GM18951 (cell line): ENCODE measurements around the gene CCER1.

Experiments used
- POLR2A ChIP-seq: IDR thresholded peaks from 4 replicates; pipeline ENCODE4 v1.6.1; 2011; ENCODE audit warnings: mild to moderate bottlenecking; ENCODE audit not compliant: insufficient read length, insufficient read depth; ENCODE audit errors: extremely low read depth
- in situ Hi-C: fragments of 300-500 bp; cut with MboI; formaldehyde crosslinking; loops from one replicate; pipeline ENCODE4 v1.12.0; 2022; ENCODE audit warnings: low sequenced_read_pairs, mixed read lengths, inconsistent platforms; ENCODE audit not compliant: unreplicated experiment

Gene CCER1

DNA sequence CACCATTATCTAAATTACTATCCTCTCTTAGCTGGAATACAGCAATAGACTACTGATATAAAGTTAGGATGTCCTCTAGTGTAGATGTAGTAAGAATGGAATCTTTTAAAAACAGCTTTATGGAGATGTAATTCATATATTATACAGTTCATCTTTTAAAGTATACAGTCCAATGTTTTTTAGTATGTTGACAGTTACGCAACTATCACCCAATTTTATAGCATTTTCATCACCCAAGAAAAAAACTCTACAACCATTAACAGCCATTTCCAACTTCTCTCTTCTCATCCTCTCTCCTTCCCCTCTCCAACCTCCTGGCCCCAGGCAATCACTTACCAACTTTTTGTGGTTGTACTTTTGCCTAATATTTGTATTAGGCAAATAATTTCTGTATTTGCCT lies 27.2 kb upstream of the CCER1 start:
- no peak for TF ChIP-seq POLR2A
- in situ Hi-C loops = loop anchor here (25.0 kb wide), 1 partner anchor 330 kb away; no protein-coding TSS in a partner anchor

- in situ Hi-C loops = loop anchor here (10.0 to 25.0 kb wide), 2 partner anchors 125 to 332 kb away; no protein-coding TSS in a partner anchor
Measured at GRCh38 chr12:90979951-90980350, 25.0 kb upstream of the CCER1 start.

GRCh38 chr12:90979019-90979418 lies 24.0 kb upstream of the CCER1 start:
- in situ Hi-C loops = loop anchor here (10.0 to 25.0 kb wide), 2 partner anchors 126 to 333 kb away; no protein-coding TSS in a partner anchor

More at GRCh38 chr12:90979951-90980350, 25.0 kb upstream of the CCER1 start:
- no peak for TF ChIP-seq POLR2A

GRCh38 chr12:90978117-90978770 lies 23.3 kb upstream of the CCER1 start:
- in situ Hi-C loops = loop anchor here (10.0 to 25.0 kb wide), 2 partner anchors 127 to 334 kb away; no protein-coding TSS in a partner anchor
- no peak for TF ChIP-seq POLR2A

More at GRCh38 chr12:90979019-90979418, 24.0 kb upstream of the CCER1 start:
- no peak for TF ChIP-seq POLR2A

- TF ChIP-seq POLR2A = no peak
- in situ Hi-C loops = loop anchor here (10.0 to 25.0 kb wide), 2 partner anchors 128 to 335 kb away; no protein-coding TSS in a partner anchor
Measured at GRCh38 chr12:90977224-90977623, 22.2 kb upstream of the CCER1 start.

GRCh38 chr12:90974286-90974685 lies 19.3 kb upstream of the CCER1 start:
- TF ChIP-seq POLR2A = no peak
- in situ Hi-C loops = loop anchor here (10.0 kb wide), 1 partner anchor 131 kb away; no protein-coding TSS in a partner anchor

DNA sequence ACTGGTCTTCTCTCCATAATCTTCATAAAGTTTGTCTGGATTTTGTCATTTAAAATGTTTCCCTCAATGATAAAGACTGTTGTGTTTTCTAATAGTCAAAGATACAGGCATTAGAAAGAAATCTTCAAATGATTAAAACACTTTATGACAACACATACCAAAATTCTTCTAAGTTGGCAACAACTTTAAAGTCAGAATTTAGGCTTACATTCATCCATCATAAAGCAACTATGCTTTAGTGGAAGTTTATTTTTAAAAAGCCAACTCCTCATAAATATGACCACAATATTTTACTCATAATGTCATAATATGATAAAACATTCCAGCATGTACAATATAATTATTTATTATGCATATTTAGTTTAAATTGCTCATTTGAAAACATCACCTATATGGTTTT lies 17.2 kb upstream of the CCER1 start:
- in situ Hi-C loops = loop anchor here (10.0 kb wide), 1 partner anchor 133 kb away; no protein-coding TSS in a partner anchor
- TF ChIP-seq POLR2A = no peak

DNA sequence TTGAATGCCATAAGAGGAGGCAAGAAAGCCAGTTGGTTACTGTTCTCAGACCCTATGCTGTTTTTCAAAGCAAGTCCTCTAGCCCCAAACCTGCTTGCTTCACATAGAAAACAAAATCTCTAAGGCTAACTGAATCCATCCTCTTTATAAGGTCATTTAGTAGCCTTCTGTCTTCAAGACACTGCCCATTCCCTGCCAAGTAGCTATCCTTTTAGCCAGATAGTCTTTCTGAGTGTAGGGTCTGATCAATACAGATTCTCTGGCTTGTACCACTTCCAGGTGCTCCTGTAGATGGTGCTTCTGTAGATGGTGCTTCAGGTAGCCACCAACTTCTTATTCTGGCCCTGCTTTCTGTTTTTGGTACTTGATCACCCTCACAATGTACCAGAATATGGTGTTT lies 15.9 kb upstream of the CCER1 start:
- no peak for TF ChIP-seq POLR2A
- in situ Hi-C loops = loop anchor here (10.0 kb wide), 1 partner anchor 134 kb away; no protein-coding TSS in a partner anchor

- TF ChIP-seq POLR2A = no peak
- in situ Hi-C loops = loop anchor here (10.0 kb wide), 1 partner anchor 134 kb away; no protein-coding TSS in a partner anchor
Measured at GRCh38 chr12:90970471-90970870, 15.5 kb upstream of the CCER1 start.

DNA sequence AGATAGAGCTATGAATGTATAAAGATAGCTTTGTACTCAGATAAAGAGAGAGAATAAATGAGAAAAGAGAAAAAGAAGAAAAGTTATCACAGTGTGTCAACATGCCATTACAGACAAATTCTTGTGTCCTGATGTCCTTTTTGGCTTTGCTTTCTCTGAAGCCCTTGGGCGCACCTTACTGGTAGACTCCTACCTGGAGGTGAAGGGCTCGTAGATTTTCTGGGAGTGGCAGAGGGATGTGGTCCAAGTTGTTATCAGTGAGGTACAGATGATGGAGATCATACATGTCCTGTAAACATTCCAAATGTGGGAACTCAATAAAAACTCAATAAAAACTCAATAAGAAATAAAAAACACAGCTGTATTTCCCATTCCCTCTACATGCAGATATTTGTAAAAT lies 14.9 kb upstream of the CCER1 start:
- no peak for TF ChIP-seq POLR2A
- in situ Hi-C loops = loop anchor here (10.0 kb wide), 1 partner anchor 135 kb away; no protein-coding TSS in a partner anchor

DNA sequence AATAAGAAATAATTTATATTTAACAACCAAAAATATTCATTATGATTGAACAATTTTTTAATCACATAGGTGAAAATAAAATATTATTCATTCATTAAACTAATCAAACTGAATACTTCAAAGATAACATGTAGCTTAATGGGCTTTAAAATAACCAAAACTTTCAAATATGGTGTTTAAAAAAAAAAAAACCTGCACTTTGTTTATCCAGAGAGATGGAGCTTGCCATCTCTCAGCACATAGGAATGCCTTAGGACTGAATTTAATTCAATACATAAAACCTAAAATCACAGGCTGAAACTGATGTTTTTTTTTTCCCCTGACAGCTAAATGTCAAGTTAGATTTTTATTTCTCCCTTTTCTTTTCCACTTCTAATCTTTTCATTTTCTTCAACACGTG lies 14.4 kb upstream of the CCER1 start:
- in situ Hi-C loops = no loop called here
- no peak for TF ChIP-seq POLR2A

DNA sequence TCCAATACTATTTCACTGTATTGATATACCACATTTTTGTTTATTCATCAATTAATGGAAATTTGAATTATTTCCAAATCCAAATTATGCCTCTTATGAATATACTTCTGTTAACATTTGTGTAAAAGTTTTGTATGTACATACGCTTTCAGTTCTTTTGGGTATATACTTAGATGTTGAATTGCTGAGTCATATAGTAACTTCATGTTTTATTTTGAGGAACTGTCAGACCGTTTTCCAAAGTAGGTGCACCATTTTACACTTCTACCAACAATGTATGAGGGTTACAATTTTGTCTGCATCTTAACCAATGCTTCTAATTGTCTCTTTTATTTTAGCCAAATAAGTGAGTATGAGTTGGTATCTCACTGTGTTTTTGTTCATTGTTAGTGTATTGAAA lies 10.2 kb upstream of the CCER1 start:
- in situ Hi-C loops = no loop called here
- TF ChIP-seq POLR2A = no peak

GRCh38 chr12:90964616-90965015 lies 9.6 kb upstream of the CCER1 start:
- in situ Hi-C loops = no loop called here
- no peak for TF ChIP-seq POLR2A

DNA sequence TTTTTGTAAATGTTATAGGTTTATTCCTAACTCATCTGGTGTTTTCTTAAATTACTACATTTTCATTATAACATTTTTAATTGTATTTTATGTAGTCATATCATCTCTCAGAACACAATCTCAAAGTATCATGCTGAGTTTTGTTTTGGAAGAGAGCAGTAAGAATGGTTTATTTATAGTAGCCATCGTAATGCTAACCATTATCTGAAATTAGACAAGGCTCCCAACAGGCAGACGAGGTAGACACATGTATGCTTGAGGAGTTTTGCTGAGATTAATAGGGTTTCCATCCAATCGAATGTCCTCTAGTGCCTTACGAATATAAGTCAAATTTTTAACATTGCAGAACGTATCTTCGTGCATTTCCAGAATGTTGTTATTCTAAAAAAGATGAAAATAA lies 9.0 kb upstream of the CCER1 start:
- in situ Hi-C loops = no loop called here
- no peak for TF ChIP-seq POLR2A
